Measurements from ENCODE around the gene NANOS3. TPM values are rescaled to one million over a fixed set of nuclear protein-coding genes. Genes with fewer than 3 reads are reported as not detected.
A peak's percentile ranks its signal among the peaks of the same experiment; 100 is the strongest.

The NANOS3 gene
- total and polyA plus RNA-seq, 2 experiments from 2014 or later = not detected

DNA sequence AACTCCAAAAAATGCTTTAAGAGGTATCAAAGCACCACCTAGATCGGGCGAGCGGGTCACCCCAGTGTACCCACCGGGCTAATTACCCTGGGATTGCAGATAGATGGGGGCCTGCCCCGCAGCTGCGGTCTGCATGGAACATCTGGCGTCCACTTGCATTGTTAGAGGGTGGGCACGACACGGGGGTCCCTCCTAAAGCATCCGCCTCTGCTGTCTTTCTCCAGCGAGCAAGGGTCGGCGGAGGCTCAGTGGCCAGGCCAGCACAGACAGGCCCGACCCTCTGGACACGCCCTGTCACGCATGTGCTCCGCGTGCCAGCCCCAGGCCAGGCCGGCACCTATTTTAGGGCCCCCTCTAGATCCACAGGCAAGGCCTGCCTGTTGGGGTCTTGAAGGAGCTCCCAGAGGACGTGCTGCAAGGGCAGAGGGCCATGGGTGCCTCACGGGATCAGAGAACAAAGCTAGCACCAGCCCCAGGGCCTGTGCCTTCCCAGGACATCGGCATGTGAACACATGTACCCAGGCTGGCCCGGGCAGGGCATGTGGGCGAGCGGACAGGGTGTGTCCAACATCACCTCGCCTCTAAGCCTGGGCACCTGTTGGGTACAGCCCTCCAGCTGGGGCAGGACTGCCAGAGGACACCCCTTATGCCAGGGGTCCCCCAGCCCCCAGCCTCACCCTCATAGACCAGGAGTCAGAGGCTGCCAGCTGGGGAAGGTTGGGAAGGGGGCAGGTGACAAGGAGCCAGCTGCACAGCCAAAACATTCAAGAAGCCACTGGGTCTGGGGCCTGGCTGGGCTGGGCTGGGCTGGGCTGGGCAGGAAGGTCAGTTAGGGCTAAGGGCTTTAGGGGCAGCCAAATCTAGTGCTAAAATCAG lies 35.6 kb upstream of the NANOS3 start (continued):
- TF ChIP-seq, protein P1, sequence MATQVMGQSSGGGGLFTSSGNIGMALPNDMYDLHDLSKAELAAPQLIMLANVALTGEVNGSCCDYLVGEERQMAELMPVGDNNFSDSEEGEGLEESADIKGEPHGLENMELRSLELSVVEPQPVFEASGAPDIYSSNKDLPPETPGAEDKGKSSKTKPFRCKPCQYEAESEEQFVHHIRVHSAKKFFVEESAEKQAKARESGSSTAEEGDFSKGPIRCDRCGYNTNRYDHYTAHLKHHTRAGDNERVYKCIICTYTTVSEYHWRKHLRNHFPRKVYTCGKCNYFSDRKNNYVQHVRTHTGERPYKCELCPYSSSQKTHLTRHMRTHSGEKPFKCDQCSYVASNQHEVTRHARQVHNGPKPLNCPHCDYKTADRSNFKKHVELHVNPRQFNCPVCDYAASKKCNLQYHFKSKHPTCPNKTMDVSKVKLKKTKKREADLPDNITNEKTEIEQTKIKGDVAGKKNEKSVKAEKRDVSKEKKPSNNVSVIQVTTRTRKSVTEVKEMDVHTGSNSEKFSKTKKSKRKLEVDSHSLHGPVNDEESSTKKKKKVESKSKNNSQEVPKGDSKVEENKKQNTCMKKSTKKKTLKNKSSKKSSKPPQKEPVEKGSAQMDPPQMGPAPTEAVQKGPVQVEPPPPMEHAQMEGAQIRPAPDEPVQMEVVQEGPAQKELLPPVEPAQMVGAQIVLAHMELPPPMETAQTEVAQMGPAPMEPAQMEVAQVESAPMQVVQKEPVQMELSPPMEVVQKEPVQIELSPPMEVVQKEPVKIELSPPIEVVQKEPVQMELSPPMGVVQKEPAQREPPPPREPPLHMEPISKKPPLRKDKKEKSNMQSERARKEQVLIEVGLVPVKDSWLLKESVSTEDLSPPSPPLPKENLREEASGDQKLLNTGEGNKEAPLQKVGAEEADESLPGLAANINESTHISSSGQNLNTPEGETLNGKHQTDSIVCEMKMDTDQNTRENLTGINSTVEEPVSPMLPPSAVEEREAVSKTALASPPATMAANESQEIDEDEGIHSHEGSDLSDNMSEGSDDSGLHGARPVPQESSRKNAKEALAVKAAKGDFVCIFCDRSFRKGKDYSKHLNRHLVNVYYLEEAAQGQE (IDR thresholded peaks at IDR 0.05; ENCODE audit: unreplicated experiment) = no peak
- no peak for TF ChIP-seq CREB1 (CRISPR knock-in tag; IDR thresholded peaks at IDR 0.05; ENCODE audit: low read depth)
- TF ChIP-seq POLR2AphosphoS5 (IDR thresholded peaks at IDR 0.05; ENCODE audit: low read depth) = no peak
- TF ChIP-seq, protein P2, sequence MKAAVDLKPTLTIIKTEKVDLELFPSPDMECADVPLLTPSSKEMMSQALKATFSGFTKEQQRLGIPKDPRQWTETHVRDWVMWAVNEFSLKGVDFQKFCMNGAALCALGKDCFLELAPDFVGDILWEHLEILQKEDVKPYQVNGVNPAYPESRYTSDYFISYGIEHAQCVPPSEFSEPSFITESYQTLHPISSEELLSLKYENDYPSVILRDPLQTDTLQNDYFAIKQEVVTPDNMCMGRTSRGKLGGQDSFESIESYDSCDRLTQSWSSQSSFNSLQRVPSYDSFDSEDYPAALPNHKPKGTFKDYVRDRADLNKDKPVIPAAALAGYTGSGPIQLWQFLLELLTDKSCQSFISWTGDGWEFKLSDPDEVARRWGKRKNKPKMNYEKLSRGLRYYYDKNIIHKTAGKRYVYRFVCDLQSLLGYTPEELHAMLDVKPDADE (IDR thresholded peaks at IDR 0.05) = no peak
- TF ChIP-seq EZH2phosphoT487 (IDR thresholded peaks at IDR 0.05; ENCODE audit: unreplicated experiment) = no peak

DNA sequence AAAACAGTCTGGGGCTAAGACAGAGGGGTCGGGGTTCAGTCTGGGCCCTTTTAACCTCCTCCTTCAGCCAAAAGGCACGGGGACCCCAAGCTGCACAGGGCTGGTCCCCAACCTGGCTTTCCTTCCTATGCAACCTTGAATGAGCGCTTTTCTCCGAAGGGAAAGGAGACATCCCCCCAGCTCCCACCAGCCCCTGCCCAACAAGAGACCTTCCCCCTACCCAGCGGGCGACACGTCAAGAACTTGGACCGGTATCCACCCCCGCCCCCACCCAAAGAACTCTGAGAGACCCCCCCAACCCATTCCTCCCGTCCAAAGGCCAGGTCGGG lies 35.0 kb upstream of the NANOS3 start:
- H3K4me1 ChIP-seq (ENCODE audit: insufficient read depth) = peaks cover 37% of the 10 kb centered on the region
- Mint-ChIP-seq H3K27me3 (ENCODE audit: insufficient read depth, low read depth, poor library complexity) (peaks cover 29% of the 10 kb centered on the region), H3K36me3 (ENCODE audit: low read depth) (no peaks in the 10 kb centered on the region; the same call in 2 of the 3 replicates), H3K27ac (no peak overlapping the region), H3K4me3 (peak overlapping the region; percentile 84), H3K9me3 (0 out of 3 replicates have a peak, but pooled peaks cover 3% of the 10 kb centered on the region), H3K4me1 (peaks cover 41% of the 10 kb centered on the region)
- H3K27me3 ChIP-seq (ENCODE audit: insufficient read depth) = no peaks in the 10 kb centered on the region
- H3K79me2 ChIP-seq (replicated peaks; ENCODE audit: insufficient read depth) = peaks cover 14% of the 10 kb centered on the region; the same call in 1 of the 2 replicates
- peak overlapping the region; percentile 74 for H3K4me3 ChIP-seq
- no peaks in the 10 kb centered on the region for H3K9me2 ChIP-seq (ENCODE audit: insufficient read depth)
- H3K27ac ChIP-seq (ENCODE audit: low read depth) = no peak overlapping the region
- no peak overlapping the region for H2AFZ ChIP-seq
- H3F3A ChIP-seq (replicated peaks; ENCODE audit: low read depth) = peaks cover 21% of the 10 kb centered on the region
- ATAC-seq (no peak), DNase-seq (ENCODE audit: low spot score) (no peak)
- no peaks in the 10 kb centered on the region for H3K36me3 ChIP-seq (ENCODE audit: insufficient read depth)
- H4K20me1 ChIP-seq (replicated peaks; ENCODE audit: insufficient read depth) = no peaks in the 10 kb centered on the region; the same call in 1 of the 2 replicates
- H3K4me2 ChIP-seq = peak overlapping the region; percentile 99
- TF ChIP-seq, protein P2 (IDR thresholded peaks at IDR 0.05) = no peak
- TF ChIP-seq, protein P3, sequence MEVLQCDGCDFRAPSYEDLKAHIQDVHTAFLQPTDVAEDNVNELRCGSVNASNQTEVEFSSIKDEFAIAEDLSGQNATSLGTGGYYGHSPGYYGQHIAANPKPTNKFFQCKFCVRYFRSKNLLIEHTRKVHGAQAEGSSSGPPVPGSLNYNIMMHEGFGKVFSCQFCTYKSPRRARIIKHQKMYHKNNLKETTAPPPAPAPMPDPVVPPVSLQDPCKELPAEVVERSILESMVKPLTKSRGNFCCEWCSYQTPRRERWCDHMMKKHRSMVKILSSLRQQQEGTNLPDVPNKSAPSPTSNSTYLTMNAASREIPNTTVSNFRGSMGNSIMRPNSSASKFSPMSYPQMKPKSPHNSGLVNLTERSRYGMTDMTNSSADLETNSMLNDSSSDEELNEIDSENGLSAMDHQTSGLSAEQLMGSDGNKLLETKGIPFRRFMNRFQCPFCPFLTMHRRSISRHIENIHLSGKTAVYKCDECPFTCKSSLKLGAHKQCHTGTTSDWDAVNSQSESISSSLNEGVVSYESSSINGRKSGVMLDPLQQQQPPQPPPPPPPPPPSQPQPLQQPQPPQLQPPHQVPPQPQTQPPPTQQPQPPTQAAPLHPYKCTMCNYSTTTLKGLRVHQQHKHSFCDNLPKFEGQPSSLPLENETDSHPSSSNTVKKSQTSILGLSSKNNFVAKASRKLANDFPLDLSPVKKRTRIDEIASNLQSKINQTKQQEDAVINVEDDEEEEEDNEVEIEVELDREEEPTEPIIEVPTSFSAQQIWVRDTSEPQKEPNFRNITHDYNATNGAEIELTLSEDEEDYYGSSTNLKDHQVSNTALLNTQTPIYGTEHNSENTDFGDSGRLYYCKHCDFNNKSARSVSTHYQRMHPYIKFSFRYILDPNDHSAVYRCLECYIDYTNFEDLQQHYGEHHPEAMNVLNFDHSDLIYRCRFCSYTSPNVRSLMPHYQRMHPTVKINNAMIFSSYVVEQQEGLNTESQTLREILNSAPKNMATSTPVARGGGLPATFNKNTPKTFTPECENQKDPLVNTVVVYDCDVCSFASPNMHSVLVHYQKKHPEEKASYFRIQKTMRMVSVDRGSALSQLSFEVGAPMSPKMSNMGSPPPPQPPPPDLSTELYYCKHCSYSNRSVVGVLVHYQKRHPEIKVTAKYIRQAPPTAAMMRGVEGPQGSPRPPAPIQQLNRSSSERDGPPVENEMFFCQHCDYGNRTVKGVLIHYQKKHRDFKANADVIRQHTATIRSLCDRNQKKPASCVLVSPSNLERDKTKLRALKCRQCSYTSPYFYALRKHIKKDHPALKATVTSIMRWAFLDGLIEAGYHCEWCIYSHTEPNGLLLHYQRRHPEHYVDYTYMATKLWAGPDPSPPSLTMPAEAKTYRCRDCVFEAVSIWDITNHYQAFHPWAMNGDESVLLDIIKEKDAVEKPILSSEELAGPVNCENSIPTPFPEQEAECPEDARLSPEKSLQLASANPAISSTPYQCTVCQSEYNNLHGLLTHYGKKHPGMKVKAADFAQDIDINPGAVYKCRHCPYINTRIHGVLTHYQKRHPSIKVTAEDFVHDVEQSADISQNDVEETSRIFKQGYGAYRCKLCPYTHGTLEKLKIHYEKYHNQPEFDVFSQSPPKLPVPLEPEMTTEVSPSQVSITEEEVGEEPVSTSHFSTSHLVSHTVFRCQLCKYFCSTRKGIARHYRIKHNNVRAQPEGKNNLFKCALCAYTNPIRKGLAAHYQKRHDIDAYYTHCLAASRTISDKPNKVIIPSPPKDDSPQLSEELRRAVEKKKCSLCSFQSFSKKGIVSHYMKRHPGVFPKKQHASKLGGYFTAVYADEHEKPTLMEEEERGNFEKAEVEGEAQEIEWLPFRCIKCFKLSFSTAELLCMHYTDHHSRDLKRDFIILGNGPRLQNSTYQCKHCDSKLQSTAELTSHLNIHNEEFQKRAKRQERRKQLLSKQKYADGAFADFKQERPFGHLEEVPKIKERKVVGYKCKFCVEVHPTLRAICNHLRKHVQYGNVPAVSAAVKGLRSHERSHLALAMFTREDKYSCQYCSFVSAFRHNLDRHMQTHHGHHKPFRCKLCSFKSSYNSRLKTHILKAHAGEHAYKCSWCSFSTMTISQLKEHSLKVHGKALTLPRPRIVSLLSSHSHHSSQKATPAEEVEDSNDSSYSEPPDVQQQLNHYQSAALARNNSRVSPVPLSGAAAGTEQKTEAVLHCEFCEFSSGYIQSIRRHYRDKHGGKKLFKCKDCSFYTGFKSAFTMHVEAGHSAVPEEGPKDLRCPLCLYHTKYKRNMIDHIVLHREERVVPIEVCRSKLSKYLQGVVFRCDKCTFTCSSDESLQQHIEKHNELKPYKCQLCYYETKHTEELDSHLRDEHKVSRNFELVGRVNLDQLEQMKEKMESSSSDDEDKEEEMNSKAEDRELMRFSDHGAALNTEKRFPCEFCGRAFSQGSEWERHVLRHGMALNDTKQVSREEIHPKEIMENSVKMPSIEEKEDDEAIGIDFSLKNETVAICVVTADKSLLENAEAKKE (CRISPR knock-in tag; IDR thresholded peaks at IDR 0.05) = no peak
- TF ChIP-seq NANOG (IDR thresholded peaks at IDR 0.05; ENCODE audit: borderline replicate concordance) (no peak), CREB1 (CRISPR knock-in tag; IDR thresholded peaks at IDR 0.05; ENCODE audit: low read depth) (no peak), POLR2AphosphoS5 (IDR thresholded peaks at IDR 0.05; ENCODE audit: low read depth) (no peak), STAT1 (IDR thresholded peaks at IDR 0.05; ENCODE audit: unreplicated experiment) (no peak)
- TF ChIP-seq, protein P4, sequence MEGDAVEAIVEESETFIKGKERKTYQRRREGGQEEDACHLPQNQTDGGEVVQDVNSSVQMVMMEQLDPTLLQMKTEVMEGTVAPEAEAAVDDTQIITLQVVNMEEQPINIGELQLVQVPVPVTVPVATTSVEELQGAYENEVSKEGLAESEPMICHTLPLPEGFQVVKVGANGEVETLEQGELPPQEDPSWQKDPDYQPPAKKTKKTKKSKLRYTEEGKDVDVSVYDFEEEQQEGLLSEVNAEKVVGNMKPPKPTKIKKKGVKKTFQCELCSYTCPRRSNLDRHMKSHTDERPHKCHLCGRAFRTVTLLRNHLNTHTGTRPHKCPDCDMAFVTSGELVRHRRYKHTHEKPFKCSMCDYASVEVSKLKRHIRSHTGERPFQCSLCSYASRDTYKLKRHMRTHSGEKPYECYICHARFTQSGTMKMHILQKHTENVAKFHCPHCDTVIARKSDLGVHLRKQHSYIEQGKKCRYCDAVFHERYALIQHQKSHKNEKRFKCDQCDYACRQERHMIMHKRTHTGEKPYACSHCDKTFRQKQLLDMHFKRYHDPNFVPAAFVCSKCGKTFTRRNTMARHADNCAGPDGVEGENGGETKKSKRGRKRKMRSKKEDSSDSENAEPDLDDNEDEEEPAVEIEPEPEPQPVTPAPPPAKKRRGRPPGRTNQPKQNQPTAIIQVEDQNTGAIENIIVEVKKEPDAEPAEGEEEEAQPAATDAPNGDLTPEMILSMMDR (conservative IDR thresholded peaks at IDR 0.05; ENCODE audit: low read depth in 2 of 2) = no peak

Data from GM23338 (cell line).